ENCODE results near the gene UBAP2.

DNA sequence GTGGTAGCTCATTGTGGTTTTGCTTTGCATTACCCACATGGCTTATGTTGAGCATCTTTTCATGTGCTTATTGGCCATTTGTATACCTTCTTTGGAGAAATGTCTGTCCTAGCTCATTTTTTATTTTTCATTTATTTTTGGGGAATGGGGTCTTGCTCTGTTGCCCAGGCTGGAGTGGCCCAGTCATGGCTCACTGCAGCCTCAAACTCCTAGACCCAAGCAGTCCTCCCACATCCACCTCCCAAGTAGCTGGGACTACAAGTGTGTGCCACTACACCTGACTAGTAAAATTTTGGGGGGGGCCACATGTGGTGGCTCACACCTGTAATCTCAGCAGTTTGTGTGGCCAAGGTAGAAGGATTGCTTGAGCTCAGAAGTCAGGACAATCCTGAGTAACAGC is 154.4 kb downstream of the UBAP2 start:
- TF ChIP-seq EZH2 (IDR thresholded peaks at IDR 0.05) (no peak), POLR2AphosphoS5 (IDR thresholded peaks at IDR 0.05; ENCODE audit: borderline replicate concordance, low read depth, low read length) (no peak)
